HG03039 (cell line): ENCODE data around the gene TMEM255B.
"Not testable (repeated sequence)": the region's sequence is repeated elsewhere in the genome, so short reads cannot be mapped to it uniquely, and the experiment has no call there.

Experiments
- ATAC-seq: cut with Tn5 transposase; IDR thresholded peaks from one replicate; pipeline ENCODE4 v1.9.1; 2021; ENCODE audit warnings: mild to moderate bottlenecking, moderate library complexity; ENCODE audit not compliant: unreplicated experiment

The TMEM255B gene

DNA sequence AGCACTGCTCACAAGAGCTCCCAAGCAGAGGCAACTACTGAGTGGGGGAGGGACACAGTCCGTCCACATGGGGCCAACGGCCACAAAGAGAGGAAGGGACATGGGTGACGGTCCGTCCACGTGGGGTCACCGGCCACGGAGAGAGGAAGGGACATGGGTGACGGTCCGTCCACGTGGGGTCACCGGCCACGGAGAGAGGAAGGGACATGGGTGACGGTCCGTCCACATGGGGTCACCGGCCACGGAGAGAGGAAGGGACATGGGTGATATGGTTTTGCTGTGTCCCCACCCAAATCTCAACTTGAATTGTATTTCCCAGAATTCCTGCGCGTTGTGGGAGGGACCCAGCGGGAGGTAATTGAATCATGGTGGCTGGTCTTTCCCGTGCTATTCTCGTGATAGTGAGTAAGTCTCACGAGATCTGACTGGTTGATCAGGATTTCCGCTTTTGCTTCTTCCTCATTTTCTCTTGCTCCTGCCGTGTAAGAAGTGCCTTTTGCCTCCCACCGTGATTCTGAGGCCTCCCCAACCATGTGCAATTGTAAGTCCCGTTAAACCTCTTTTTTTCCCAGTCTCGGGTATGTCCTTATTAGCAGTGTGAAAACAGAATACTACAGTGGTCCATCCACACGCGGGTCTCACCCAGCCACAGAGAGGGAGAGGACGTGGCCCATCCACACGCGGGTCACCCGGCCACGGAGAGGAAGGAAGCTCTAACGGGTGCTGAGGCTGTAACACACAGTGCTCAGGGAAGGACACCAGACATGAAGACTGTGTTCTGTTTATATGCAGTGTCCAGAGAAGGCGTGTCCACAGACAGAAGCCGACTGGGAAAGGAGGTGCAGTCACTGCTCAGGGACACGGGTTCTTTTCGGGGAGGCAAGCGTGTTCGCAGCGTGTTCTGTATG is 56.4 kb downstream of the TMEM255B start:
- ATAC-seq, result no peak

- no peak for ATAC-seq
Observed at GRCh38 chr13:113816254-113816929, 57.4 kb downstream of the TMEM255B start.

- ATAC-seq, result no peak
Observed at GRCh38 chr13:113816946-113817859, 58.2 kb downstream of the TMEM255B start.

- no peak for ATAC-seq
Observed at GRCh38 chr13:113817860-113818691, 59.0 kb downstream of the TMEM255B start.

DNA sequence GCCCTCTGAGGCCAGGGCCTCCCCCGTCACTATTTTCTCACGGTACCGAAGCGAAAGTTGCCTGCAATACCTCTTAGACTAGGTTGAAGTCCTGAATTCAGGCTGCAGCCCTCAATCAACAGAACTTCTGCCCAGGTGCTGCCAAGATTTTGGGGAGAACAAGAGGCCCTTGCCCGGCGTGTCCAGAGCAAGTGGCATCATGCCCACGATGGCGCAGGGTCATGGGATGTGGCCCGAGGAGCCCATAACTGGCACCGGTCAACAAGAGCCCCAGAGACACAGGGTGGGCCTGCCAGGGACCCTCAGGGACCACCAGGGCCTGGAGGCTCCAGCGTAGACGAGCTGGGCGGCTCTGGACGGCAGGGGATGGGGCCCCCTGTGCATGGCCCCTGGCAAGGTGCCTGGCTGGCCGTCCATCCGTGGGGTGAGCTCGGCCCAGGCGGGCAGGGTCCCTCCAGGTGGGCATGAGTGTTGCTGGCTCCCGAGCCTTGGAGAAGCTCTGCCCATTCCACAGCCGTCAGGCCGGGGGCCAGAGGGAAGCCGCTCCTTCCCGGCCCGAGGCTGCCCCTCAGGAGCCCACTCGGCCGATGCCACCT is 59.8 kb downstream of the TMEM255B start:
- ATAC-seq, result no peak

- no peak for ATAC-seq
Observed at GRCh38 chr13:113819341-113819730, 60.3 kb downstream of the TMEM255B start.

GRCh38 chr13:113819731-113820715 is 61.0 kb downstream of the TMEM255B start:
- no peak for ATAC-seq

DNA sequence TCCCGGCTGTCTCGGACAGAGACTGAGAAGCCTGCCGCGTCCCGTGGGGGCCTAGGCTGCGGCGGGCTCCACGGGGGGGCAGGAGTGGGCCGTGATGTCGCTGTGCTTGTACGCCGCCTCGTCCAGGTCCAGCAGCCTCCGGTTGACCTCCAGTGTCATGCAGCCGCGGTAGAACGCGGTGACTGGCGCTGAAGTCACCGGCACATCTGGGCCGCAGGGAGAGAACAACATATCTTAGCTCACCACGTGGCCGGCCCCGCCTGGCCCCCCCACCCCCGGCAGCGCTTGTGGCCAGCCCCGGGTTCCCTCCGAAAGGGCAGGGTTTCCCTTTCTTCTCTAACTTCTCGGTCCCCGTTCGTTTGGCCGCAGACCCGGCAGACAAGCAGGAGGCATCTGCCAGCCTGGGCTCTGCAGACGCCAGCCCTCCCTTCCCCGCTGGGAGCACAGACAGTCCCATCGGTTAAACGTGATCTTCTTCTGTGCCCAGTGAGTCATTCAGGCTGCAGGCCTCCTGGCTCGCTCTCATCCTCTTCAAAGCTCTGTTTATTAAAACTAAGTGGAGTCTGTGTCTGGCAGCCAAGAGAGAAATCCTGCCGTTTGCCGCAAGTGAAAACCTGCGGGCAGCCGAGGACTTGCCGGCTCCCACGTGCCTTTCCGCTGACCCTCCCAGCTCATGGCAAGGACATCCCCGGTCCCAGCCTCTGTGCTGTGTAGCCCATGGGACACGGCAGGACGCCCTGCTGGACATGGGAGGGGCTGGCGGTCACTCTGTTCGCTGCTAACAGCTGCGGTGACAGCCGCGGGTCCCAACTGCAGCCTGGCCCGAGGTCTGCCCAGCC is 62.0 kb downstream of the TMEM255B start:
- no peak for ATAC-seq

GRCh38 chr13:113821847-113822246 is 62.8 kb downstream of the TMEM255B start:
- no peak for ATAC-seq

DNA sequence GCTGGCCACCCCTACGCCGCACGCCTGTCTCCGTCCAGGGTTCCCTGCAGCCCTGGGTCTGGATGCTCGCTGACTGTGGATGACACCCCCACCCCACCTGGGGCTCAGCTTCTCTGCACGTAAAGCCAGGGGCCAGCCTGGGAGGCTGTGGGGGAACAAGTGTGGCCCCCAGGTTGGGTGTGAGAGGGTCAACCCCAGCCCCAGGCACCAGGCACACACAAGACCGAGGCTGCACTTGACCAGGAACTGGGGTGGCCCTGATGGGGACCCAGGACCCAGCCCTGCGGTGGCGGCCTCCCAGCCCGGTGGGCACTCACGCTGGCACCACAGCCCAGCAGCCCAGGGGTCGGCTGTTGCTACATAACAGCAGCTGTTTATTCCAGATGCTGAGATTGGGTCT is 63.2 kb downstream of the TMEM255B start:
- no peak for ATAC-seq

- no peak for ATAC-seq
Observed at GRCh38 chr13:113822956-113823744, 64.1 kb downstream of the TMEM255B start.

DNA sequence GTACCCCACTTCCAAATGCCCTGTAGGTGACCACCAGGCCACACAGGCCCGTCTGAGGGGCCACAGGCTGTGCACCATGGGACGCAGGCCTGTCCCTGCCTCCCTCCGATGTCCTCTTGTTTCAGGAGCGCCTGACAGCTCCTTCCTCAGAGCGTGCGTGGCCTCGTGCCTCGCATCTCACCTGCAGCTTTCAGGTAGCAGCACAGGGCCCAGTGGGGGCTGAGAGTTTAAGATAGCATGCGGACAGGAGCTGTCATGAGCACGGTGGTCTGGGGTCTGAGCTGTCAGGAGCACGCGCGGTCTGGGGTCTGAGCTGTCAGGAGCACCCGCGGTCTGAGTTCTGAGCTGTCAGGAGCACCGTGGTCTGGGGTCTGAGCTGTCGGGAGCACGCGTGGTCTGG is 64.7 kb downstream of the TMEM255B start:
- ATAC-seq, result no peak

GRCh38 chr13:113825841-113826240 is 66.8 kb downstream of the TMEM255B start:
- no peak for ATAC-seq

DNA sequence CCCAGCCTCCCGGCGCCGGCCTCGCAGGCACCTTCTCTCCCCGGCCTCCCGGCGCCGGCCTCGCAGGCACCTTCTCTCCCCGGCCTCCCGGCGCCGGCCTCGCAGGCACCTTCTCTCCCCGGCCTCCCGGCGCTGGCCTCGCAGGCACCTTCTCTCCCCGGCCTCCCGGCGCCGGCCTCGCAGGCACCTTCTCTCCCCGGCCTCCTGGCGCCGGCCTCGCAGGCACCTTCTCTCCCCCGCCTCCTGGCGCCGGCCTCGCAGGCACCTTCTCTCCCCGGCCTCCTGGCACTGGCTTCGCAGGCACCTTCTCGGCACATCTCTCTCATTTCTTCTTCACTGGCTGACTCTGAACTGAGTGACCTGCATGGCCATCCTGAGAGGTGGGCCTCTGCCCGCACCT is 67.4 kb downstream of the TMEM255B start:
- ATAC-seq, result not testable (repeated sequence)

- ATAC-seq, result no peak
Observed at GRCh38 chr13:113827021-113827420, 68.0 kb downstream of the TMEM255B start.

- ATAC-seq, result no peak
Observed at GRCh38 chr13:113828282-113828825, 69.3 kb downstream of the TMEM255B start.
